HG03066 (cell line): ENCODE measurements around the gene ZNF569.
A peak's percentile ranks its signal among the peaks of the same experiment; 100 is the strongest.
"Not testable (repeated sequence)": the region's sequence is repeated elsewhere in the genome, so short reads cannot be mapped to it uniquely, and the experiment has no call there.

Experiments used
- ATAC-seq: cut with Tn5 transposase; IDR thresholded peaks from one replicate; pipeline ENCODE4 v1.9.1; 2021; ENCODE audit warnings: low read depth; ENCODE audit not compliant: unreplicated experiment

The ZNF569 gene

GRCh38 chr19:37466798-37467607, at the start of gene ZNF569:
ZNF569 (minus strand) TSS chr19:37467444; CDS start chr19:37444921, 22,523 bp downstream.
- peak; percentile 60 for ATAC-seq

DNA sequence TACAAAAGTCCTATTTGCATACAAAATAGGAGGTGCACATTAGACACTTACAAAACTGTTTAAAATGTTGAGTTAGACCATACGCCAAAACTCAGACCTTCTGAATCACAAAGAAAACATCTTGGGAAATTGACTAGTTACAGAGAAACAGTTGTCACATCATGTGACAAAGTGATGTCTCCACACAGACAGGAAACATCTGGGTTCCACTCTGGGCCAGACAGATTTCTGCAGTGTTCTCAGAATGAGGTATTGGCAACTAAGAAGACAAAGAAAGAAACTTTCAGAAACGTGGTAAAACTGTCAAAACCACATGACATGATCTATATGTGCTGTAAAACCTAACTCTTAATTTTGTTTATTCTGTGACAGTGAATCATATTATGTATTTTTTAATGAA, 46.2 kb upstream of the ZNF569 start:
- no peak for ATAC-seq

DNA sequence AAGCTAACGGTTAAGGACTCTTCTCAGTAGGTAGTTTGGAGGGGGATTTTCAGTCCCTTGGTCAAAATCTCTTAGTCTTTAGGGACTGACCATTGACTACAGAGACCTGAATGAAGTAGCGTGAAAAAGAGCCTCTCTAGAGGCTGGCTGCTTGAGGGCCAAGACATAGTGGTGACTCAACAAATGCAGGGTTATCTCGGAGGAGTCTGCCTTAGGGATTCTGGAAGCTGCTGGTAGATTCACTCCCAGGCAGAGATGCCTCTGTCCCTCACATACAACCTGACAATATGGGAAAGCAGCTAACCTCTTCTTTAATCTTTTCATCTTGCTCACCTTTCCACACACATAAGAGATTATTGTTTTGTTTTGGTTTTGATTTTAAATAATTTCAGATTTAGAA, 44.6 kb upstream of the ZNF569 start:
- ATAC-seq, result no peak

DNA sequence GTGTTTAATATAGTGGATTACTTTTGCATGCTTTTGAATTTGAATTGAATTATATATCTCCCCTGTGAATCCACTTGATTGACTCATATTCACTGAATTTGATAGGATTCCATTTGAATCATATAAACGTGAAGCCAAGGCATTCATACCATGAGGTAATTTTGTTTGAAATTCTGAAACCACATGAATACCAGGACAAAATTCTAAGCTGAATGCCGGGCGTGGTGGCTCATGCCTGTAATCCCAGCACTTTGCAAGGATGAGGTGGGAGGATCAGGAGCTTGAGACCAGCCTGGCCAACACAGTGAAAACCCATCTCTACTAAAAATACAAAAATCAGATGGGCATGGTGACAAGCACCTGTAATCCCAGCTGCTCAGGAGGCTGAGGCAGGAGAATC, 43.9 kb upstream of the ZNF569 start:
- ATAC-seq, result no peak

DNA sequence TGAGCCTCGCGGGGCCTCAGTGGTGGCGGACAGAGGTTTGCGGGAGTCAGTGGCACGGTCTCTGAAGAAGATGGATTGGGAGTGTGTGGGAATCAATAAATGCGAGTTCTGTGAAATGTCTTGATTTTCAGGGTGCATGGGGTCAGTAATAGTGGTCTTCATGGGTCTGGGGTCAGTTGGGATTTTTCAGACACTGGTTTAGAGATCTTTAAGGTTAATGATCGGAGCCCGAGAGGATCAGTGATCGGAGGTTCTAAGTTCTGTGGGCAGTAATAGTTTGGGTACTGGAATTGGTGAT, 39.9 kb upstream of the ZNF569 start:
- no peak for ATAC-seq

DNA sequence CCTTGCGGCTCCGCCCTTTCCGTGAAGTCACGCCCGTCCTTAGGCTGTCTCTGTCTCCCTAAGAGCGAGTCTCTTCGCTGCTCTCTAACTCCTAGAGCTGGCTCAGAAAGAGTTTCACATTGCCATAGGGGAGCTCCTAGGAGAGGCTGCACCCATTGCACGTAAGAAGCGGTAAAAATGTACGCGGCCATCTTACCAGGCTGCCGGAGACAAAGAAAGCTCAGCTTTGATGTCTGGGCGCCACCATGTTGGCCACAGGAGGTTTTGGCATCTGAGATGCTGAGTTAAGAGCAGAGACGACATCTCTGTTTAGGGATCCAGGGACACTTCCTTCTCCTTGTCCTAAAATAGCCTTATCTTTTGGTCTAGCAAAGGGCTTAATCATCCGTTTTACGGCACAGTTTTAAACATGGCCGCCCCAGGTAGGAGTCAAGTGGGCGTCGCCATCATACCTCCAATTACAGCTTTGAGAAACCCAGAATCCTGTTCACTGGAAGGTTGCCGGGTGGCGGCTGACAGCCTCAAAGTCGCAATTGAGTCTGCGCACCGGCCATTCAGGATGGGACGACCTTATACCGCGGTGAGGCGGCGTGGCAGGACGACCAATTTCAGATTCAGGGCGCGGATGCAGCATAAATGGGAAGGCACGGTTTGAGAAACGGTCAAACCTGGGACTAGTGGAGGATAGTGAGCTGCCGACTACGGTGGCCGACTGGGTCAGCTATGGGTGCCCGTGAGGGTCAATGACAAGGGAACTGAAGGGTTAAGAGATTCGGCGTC, 39.3 kb upstream of the ZNF569 start, which contains the start of gene ZNF793:
Gene ZNF793 (plus strand): TSS at position 553 of the 780 bp plus-strand sequence. CDS start 16,501 bp downstream, outside the sequence.
- no peak for ATAC-seq

DNA sequence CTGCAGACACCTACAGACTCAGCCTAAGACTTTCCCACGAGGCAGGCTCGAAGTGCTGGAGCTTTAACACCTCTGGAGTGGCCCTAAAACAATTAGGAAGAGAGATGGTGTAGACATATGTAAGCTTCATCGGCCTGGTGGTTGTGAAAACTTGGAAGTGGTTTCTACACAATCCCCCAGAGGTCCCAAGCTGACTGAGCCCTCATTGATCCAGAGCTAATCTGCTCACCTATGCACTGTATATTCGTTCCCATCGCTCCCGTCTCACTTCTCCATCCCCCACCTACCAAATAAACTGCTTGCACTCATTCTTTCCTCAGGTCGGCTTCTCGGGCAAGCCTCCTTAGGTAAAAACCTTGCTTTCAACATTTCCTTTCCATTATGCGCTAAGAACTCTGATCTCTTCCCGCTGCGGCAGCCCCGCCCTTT, 38.7 kb upstream of the ZNF569 start:
- no peak for ATAC-seq

DNA sequence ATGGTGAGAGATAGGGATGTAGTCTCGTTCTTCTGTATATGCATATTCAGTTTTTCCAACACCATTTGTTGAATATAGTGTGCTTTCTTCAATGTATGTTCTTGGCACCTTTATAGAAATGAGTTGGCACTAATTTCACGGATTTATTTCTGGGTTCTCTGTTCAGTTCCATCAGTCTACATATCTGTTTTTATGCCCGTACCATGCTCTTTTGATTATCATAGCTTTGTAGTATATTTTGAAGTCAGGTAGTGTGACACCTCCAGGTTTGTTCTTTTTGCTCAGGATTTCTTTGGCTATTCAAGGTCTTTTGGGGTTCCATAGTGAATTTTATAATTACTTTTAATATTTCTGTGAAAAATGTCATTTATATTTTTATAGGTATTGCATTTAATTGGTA, 25.0 kb upstream of the ZNF569 start:
- no peak for ATAC-seq

- ATAC-seq, result no peak
These were observed 17.3 kb upstream of the ZNF569 start for GRCh38 chr19:37484406-37485168.

- no peak for ATAC-seq
These were observed 4.9 kb upstream of the ZNF569 start for GRCh38 chr19:37472165-37472564.

DNA sequence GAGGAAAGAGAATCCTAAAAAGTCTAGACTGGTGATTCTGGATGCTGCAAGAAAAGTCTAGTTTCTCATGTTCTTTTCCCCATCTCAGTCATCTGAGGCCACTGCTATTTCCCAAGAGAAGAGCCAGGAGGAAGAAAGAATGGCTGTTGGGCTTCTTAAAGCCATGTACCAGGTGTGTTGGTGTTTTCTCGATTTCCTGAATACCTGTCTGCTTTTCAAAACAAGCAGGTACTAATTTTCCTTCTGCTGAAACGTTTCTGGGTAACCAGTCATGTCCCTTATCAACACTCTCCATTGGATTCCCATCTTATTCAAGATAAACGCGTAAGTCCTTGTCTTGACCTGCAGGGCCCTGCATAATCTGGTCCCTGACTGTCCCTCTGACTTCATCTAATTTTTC, 3.0 kb upstream of the ZNF569 start:
- ATAC-seq, result no peak

GRCh38 chr19:37468961-37469777, 1.9 kb upstream of the ZNF569 start, which contains the start of gene ZNF570:
ZNF570 (plus strand) TSS chr19:37469356; CDS start chr19:37470355, 999 bp downstream.
- ATAC-seq, result peak; percentile 61

- ATAC-seq, result no peak
These were observed 405 bp upstream of the ZNF569 start for GRCh38 chr19:37467608-37468090.

GRCh38 chr19:37466277-37466797, 907 bp downstream of the ZNF569 start:
- no peak for ATAC-seq

- ATAC-seq, result no peak
These were observed 14.6 kb downstream of the ZNF569 start for GRCh38 chr19:37452500-37453245.

DNA sequence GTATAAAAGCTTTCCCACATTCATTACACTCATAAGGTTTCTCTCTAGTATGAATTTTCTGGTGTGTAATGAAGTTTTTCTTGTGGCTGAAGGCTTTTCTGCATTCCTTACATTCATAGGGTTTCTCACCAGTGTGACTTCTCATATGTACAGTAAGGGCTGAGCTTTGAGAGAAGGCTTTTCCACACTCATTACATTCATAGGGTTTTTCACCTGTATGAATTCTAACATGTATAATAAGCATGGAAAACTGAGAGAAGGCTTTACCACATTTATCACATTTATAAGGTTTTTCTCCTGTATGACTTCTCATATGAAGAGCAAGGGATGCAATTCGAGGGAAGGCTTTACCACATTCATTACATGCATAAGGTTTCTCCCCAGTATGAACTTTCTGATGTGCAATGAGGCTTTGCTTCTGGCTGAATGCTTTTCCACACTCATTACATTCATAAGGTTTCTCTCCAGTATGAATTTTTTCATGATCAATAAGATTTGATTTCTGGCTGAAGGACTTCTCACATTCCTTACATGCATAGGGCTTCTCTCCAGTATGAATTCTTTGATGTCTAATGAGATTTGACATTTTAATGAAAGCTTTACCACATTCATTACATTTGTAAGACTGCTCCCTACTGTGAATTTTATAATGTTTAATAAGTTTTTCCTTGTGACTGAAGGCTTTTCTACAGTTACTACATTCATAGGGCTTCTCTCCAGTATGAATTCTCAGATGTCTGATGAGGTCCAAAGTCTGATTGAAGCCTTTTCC, 53.7 kb downstream of the ZNF569 start:
- ATAC-seq, result no peak

DNA sequence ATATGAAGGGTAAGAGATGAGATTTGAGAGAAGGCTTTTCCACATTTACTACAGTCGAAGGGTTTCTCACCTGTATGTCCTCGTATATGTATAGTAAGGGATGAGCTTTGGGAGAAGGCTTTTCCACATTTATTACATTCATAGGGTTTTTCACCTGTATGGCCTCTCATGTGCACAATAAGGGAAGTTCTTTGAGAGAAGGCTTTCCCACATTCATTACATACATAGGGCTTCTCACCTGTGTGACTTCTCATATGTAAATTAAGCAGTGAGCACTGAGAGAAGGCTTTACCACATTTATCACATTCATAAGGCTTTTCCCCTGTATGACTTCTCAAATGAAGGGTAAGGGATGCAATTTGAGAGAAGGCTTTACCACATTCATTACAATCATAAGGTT, 54.5 kb downstream of the ZNF569 start:
- no peak for ATAC-seq

- ATAC-seq, result not testable (repeated sequence)
These were observed 61.0 kb downstream of the ZNF569 start for GRCh38 chr19:37406140-37406846.
